ENCODE results near the gene TRIM32.
"Not testable (repeated sequence)": the region's sequence is repeated elsewhere in the genome, so short reads cannot be mapped to it uniquely, and the experiment has no call there.

TRIM32 gene

GRCh38 chr9:116674210-116674980 is 12.7 kb upstream of the TRIM32 start:
- DNase-seq, result no peak

- no peak for DNase-seq
These were observed 3.6 kb upstream of the TRIM32 start for GRCh38 chr9:116683535-116683934.

GRCh38 chr9:116685166-116685565 is 1.9 kb upstream of the TRIM32 start:
- DNase-seq, result no peak

GRCh38 chr9:116686135-116686534 is 970 bp upstream of the TRIM32 start:
- no peak for DNase-seq

GRCh38 chr9:116686693-116687073 is 422 bp upstream of the TRIM32 start:
- DNase-seq, result no peak

GRCh38 chr9:116687754-116688135 is 640 bp downstream of the TRIM32 start:
- DNase-seq, result peak in 3 of 51 donors; percentile 32 to 76 (median 47)

GRCh38 chr9:116688806-116689485 is 1.8 kb downstream of the TRIM32 start:
- DNase-seq, result no peak

- no peak for DNase-seq
These were observed 2.5 kb downstream of the TRIM32 start for GRCh38 chr9:116689486-116690032.

- DNase-seq, result not testable (repeated sequence)
These were observed 3.7 kb downstream of the TRIM32 start for GRCh38 chr9:116690805-116691204.

- DNase-seq, result no peak
These were observed 4.5 kb downstream of the TRIM32 start for GRCh38 chr9:116691607-116692006.

GRCh38 chr9:116692616-116693015 is 5.5 kb downstream of the TRIM32 start:
- DNase-seq, result no peak

- no peak for DNase-seq
These were observed 6.2 kb downstream of the TRIM32 start for GRCh38 chr9:116693233-116693731.

GRCh38 chr9:116694785-116695291 is 7.7 kb downstream of the TRIM32 start:
- DNase-seq, result no peak

- no peak for DNase-seq
These were observed 8.3 kb downstream of the TRIM32 start for GRCh38 chr9:116695438-116695837.

GRCh38 chr9:116697362-116697761 is 10.3 kb downstream of the TRIM32 start:
- DNase-seq, result no peak

- DNase-seq, result peak in 5 of 51 donors; percentile 5 to 13 (median 11)
These were observed 10.8 kb downstream of the TRIM32 start for GRCh38 chr9:116697887-116698286.

GRCh38 chr9:116700279-116700678 is 13.2 kb downstream of the TRIM32 start:
- DNase-seq, result no peak

GRCh38 chr9:116700882-116701865 is 14.1 kb downstream of the TRIM32 start:
- DNase-seq, result no peak

- no peak for DNase-seq
These were observed 15.0 kb downstream of the TRIM32 start for GRCh38 chr9:116701940-116702642.

GRCh38 chr9:116703634-116704033 is 16.5 kb downstream of the TRIM32 start:
- no peak for DNase-seq

All from hypothalamus (tissue), 51 donors.